K562 (cell line): ENCODE data around the gene HRH1. TPM values are rescaled to one million over a fixed set of nuclear protein-coding genes. Genes with fewer than 3 reads are reported as not detected.
A peak's percentile ranks its signal among the peaks of the same experiment; 100 is the strongest.

Source experiments
- ATAC-seq: fragments of 200-7000 bp; cut with Tn5 transposase; 3 replicates; pipeline ENCODE4 v1.9.1; 2020; ENCODE audit warnings: moderate library complexity
- BruUV-seq: library from RNA; stranded (reverse); fragments of 400-500 nt; replicated peaks from 2 replicates; lab custom pipeline; 2021; lab: Mats Ljungman, UMichigan
- CTCF ChIA-PET: fragments of 300-600 bp; formaldehyde crosslinking; extraction: SDS; loops from one replicate; lab custom pipeline; 2021; ENCODE audit warnings: low intra/inter-chr PET ratio; lab: Yijun Ruan, JAX
- POLR2A ChIA-PET: fragments of 300-600, 350-650 bp; sonication (Branson Sonifier 250); formaldehyde crosslinking; extraction: SDS; loops from one replicate; lab custom pipeline; 2021; ENCODE audit warnings: antibody characterized with exemption, inconsistent platforms; lab: Yijun Ruan, JAX
- DNase-seq, 4 experiments: peaks; one replicate each; pipeline versions ENCODE4 v3.0.0 to v3.0.0-alpha.2; 2011 to 2018; ENCODE audit warnings: low spot score in 3 of 4, mixed read lengths in 3 of 4; ENCODE audit errors: extremely low read depth in 1 of 4
- FAIRE-seq: peaks from 2 replicates; lab custom pipeline; 2011; peaks lifted over from hg19 to GRCh38; lab: Jason Lieb, UNC
- H2AFZ ChIP-seq: 2 replicates; pipeline ENCODE4 v1.6.0; 2011; ENCODE audit warnings: low read depth, low read length, control low read depth, inconsistent platforms
- H3K27ac ChIP-seq: fragments of 200-600 bp; 3 replicates; pipeline ENCODE4 v1.8.0; 2011; ENCODE audit warnings: low read depth, mild to moderate bottlenecking, control low read depth, inconsistent platforms, low read length, moderate library complexity, mixed read lengths; ENCODE audit errors: extremely low read depth
- H3K27me3 ChIP-seq, 2 experiments: fragments of 300-600 bp in 1 of 2; 2 replicates in 1 of 2; 3 replicates in 1 of 2; pipeline versions ENCODE4 v1.6.0 to v1.8.0; 2011; ENCODE audit warnings: inconsistent platforms in 2 of 2, low read length in 2 of 2, mild to moderate bottlenecking in 1 of 2, mixed read lengths in 1 of 2, moderate library complexity in 1 of 2; ENCODE audit not compliant: control insufficient read depth in 2 of 2, insufficient read depth in 2 of 2
- H3K36me3 ChIP-seq: fragments of 300-600 bp; 3 replicates; pipeline ENCODE4 v1.8.0; 2011; ENCODE audit warnings: mild to moderate bottlenecking, low read length, inconsistent platforms; ENCODE audit not compliant: control insufficient read depth, insufficient read depth
- H3K4me1 ChIP-seq, 2 experiments: fragments of 200-600 bp in 1 of 2; replicated peaks in 1 of 2; 2 replicates in 1 of 2; 3 replicates in 1 of 2; pipeline versions ENCODE4 v1.5.1 to v1.8.0; 2011; ENCODE audit warnings: inconsistent platforms in 2 of 2, low read length in 2 of 2, mild to moderate bottlenecking in 1 of 2, mixed read lengths in 1 of 2, moderate library complexity in 1 of 2; ENCODE audit not compliant: control insufficient read depth in 2 of 2, insufficient read depth in 2 of 2
- H3K4me2 ChIP-seq: 2 replicates; pipeline ENCODE4 v1.6.1; 2011; ENCODE audit warnings: low read length, control low read depth, inconsistent platforms, mixed read lengths; ENCODE audit not compliant: insufficient read depth
- H3K4me3 ChIP-seq: fragments of 200-600 bp; sonication (generic), shearing (Covaris generic); 2 replicates; pipeline ENCODE4 v1.5.1; 2016; ENCODE audit warnings: control low read depth, inconsistent platforms
- H3K79me2 ChIP-seq: fragments of 200-600 bp; 3 replicates; pipeline ENCODE4 v1.8.0; 2011; ENCODE audit warnings: low read length, inconsistent platforms; ENCODE audit not compliant: control insufficient read depth, insufficient read depth
- H3K9ac ChIP-seq, 2 experiments: 2 replicates each; pipeline versions ENCODE4 v1.6.0 to v1.6.1; 2011; ENCODE audit warnings: low read depth in 2 of 2, low read length in 2 of 2, control low read depth in 1 of 2, inconsistent platforms in 1 of 2, mild to moderate bottlenecking in 1 of 2, mixed read lengths in 1 of 2; ENCODE audit not compliant: insufficient read depth in 1 of 2
- H3K9me1 ChIP-seq: one replicate; pipeline ENCODE4 v1.6.0; 2011; ENCODE audit warnings: inconsistent platforms, mild to moderate bottlenecking, low read length, moderate library complexity; ENCODE audit not compliant: control insufficient read depth, insufficient read depth
- H3K9me3 ChIP-seq: replicated peaks from 2 replicates; pipeline ENCODE4 v1.5.1; 2011; ENCODE audit warnings: low read depth, low read length, inconsistent platforms; ENCODE audit not compliant: control insufficient read depth, insufficient read depth
- H4K20me1 ChIP-seq: replicated peaks from 2 replicates; pipeline ENCODE4 v1.6.1; 2011; ENCODE audit warnings: low read length, inconsistent platforms, mixed read lengths; ENCODE audit not compliant: control insufficient read depth, insufficient read depth
- ELF4 ChIP-seq: fragments of 450-650 bp; formaldehyde crosslinking; IDR thresholded peaks from 2 replicates; pipeline ENCODE4 v1.4.0; 2022; ENCODE audit warnings: missing genetic modification characterization
- NFE2L1 ChIP-seq: fragments of 450-650 bp; IDR thresholded peaks from 2 replicates; pipeline ENCODE4 v1.6.1; 2016; ENCODE audit warnings: missing genetic modification characterization, low read depth, mild to moderate bottlenecking, missing compliant biosample characterization, moderate library complexity, borderline replicate concordance
- PATZ1 ChIP-seq: fragments of 250-450 bp; sonication (Bioruptor Pico); IDR thresholded peaks from 2 replicates; pipeline ENCODE4 v1.5.0; 2020; ENCODE audit warnings: mild to moderate bottlenecking, borderline replicate concordance
- SRSF1 ChIP-seq: fragments of 200-400 bp; formaldehyde crosslinking; IDR thresholded peaks from 2 replicates; pipeline ENCODE4 v1.6.1; 2017; ENCODE audit warnings: mild to moderate bottlenecking, low read depth, low read length, moderate library complexity
- ZNF407 ChIP-seq: fragments of 450-650 bp; IDR thresholded peaks from 2 replicates; pipeline ENCODE4 v1.6.1; 2016; ENCODE audit warnings: low read depth
- WGBS: fragments of 100-300 bp; shearing (Covaris generic); methylation state at CpG from one replicate; pipeline ENCODE4 v1.1.6; 2016; ENCODE audit warnings: low coverage, mixed read lengths; ENCODE audit not compliant: insufficient coverage; ENCODE audit errors: missing lambda C conversion rate; 5-methylcytosine and 5-hydroxymethylcytosine counted together
- in situ Hi-C: fragments of 300-500 bp; cut with MboI; formaldehyde crosslinking; loops from 4 replicates; pipeline ENCODE4 v1.15.0; 2018; ENCODE audit warnings: inconsistent platforms, mixed read lengths
- intact Hi-C: fragments of 100-400 bp; cut with micrococcal nuclease; formaldehyde crosslinking; loops from 2 replicates; pipeline ENCODE4 v1.14.2; 2022
- polyA plus RNA-seq, 8 experiments: library from polyadenylated mRNA; depleted of rRNA in 4 of 8; stranded (reverse) in 5 of 8; unstranded in 3 of 8; fragments of >200 nt; fragmentation: Nextera tagmentation in 2 of 8; fragmentation: Illumina TruSeq in 1 of 8; extraction: Ambion mirVana in 2 of 8; extraction: Trizol in 1 of 8; gene quantifications; 2 replicates each; pipeline versions ENCODE4 v1.2.1 to v1.2.3, GENCODE V29; 2011 to 2014; ENCODE audit warnings: inconsistent platforms in 1 of 8, missing spikeins in 1 of 8
- total RNA-seq, 7 experiments: library from RNA; depleted of rRNA in 6 of 7; stranded (reverse); fragments of >200 nt in 6 of 7; fragmentation: Illumina TruSeq in 2 of 7; extraction: Trizol in 2 of 7; gene quantifications; 2 replicates each; pipeline versions ENCODE4 v1.2.1 to v1.2.3, GENCODE V29; 2011 to 2021; ENCODE audit warnings: low replicate concordance in 1 of 7
- TF ChIP-seq, protein P1 (sequence below): sonication (generic); formaldehyde crosslinking; IDR thresholded peaks from 2 replicates; pipeline ENCODE4 v1.5.0; 2020; ENCODE audit warnings: missing genetic modification reagents

Gene HRH1
- total and polyA plus RNA-seq, 9 of the 15 experiments (the other 6 are each of a cell fraction or from before 2014, with no cell fraction given), result 0.03 to 0.15 (median 0.06) TPM; not detected in 1

- Histone ChIP-seq H3K79me2 (peaks cover 38% of the 10 kb centered on the region), H3K9me1 (no peaks in the 10 kb centered on the region), H3K9ac (peak overlapping the region in 1 of 2 experiments; percentile 65; a peak in 2 of 4 replicates), H4K20me1 (no peaks in the 10 kb centered on the region), H3K9me3 (no peaks in the 10 kb centered on the region), H3K36me3 (peaks cover 20% of the 10 kb centered on the region), H3K4me3 (no peak overlapping the region), H2AFZ (peak overlapping the region; percentile 29), H3K4me2 (peak overlapping the region; percentile 40), H3K27ac (peak overlapping the region; percentile 89), H3K27me3 (no peaks in the 10 kb centered on the region), H3K4me1 (peaks cover 17 to 55% of the 10 kb centered on the region in 2 experiments)
- 7% methylated on average over 7 of the region's 7 CpGs for WGBS
- ChIA-PET POLR2A (interaction anchor here (0.6 to 5.8 kb wide), 7 partner anchors 10 to 83 kb away, joined by 3 to 49 read pairs (median 4); partner anchors contain the start of gene ATG7), CTCF (no interaction called here)
- in situ Hi-C loops (no loop called here), intact Hi-C loops (no loop called here)
- DNase-seq (peak; percentile 32 to 81 (median 56)), ATAC-seq (peak; percentile 83), FAIRE-seq (peak; percentile 64)
- TSS peak; percentile 92 for BruUV-seq
- TF ChIP-seq ELF4 (CRISPR knock-in tag), result no peak
- no peak for TF ChIP-seq PATZ1
- TF ChIP-seq, protein P1, sequence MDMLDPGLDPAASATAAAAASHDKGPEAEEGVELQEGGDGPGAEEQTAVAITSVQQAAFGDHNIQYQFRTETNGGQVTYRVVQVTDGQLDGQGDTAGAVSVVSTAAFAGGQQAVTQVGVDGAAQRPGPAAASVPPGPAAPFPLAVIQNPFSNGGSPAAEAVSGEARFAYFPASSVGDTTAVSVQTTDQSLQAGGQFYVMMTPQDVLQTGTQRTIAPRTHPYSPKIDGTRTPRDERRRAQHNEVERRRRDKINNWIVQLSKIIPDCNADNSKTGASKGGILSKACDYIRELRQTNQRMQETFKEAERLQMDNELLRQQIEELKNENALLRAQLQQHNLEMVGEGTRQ (CRISPR knock-in tag), result no peak
- TF ChIP-seq ZNF407, result no peak
- TF ChIP-seq SRSF1, result no peak
- no peak for TF ChIP-seq NFE2L1 (tag)
These were observed 134.7 kb downstream of the HRH1 start for GRCh38 chr3:11288786-11289637.
